Neuronal stem cell (in vitro differentiated cells): ENCODE measurements around the gene NGDN.

Experiments used
- DNase-seq: peaks from one replicate; pipeline ENCODE4 v3.0.0-alpha.2; 2013; ENCODE audit warnings: low spot score
- H2AFZ ChIP-seq: one replicate; pipeline ENCODE4 v1.6.1; 2013; ENCODE audit warnings: mild to moderate bottlenecking, low read length, inconsistent platforms
- H2AK5ac ChIP-seq: 2 replicates; pipeline ENCODE4 v1.6.1; 2013; ENCODE audit warnings: low read depth, mild to moderate bottlenecking, inconsistent platforms, low read length, moderate library complexity, mixed read lengths
- H2BK120ac ChIP-seq: 2 replicates; pipeline ENCODE4 v1.6.1; 2013; ENCODE audit warnings: low read depth, mild to moderate bottlenecking, inconsistent platforms, low read length, moderate library complexity, mixed read lengths
- H2BK12ac ChIP-seq: one replicate; pipeline ENCODE4 v1.6.1; 2013; ENCODE audit warnings: low read length, inconsistent platforms
- H2BK15ac ChIP-seq: 2 replicates; pipeline ENCODE4 v1.6.1; 2013; ENCODE audit warnings: mild to moderate bottlenecking, low read length, inconsistent platforms, mixed read lengths
- H2BK5ac ChIP-seq: one replicate; pipeline ENCODE4 v1.6.1; 2013; ENCODE audit warnings: inconsistent platforms, mild to moderate bottlenecking, low read length, moderate library complexity
- H3K14ac ChIP-seq: one replicate; pipeline ENCODE4 v1.6.1; 2013; ENCODE audit warnings: low read length, inconsistent platforms
- H3K18ac ChIP-seq: 2 replicates; pipeline ENCODE4 v1.6.1; 2013; ENCODE audit warnings: low read length, inconsistent platforms
- H3K23ac ChIP-seq: 2 replicates; pipeline ENCODE4 v1.6.1; 2013; ENCODE audit warnings: low read depth, mild to moderate bottlenecking, mixed read lengths, low read length, inconsistent platforms; ENCODE audit not compliant: poor library complexity
- H3K27ac ChIP-seq: replicated peaks from 3 replicates; pipeline ENCODE4 v1.5.1; 2013; ENCODE audit warnings: low read length, inconsistent platforms
- H3K27me3 ChIP-seq, 3 experiments: 2 replicates each; pipeline ENCODE4 v1.6.1; 2013; ENCODE audit warnings: low read length in 3 of 3, mild to moderate bottlenecking in 2 of 3, inconsistent platforms in 1 of 3, low read depth in 1 of 3, mixed read lengths in 1 of 3, moderate library complexity in 1 of 3; ENCODE audit not compliant: control insufficient read depth in 3 of 3, insufficient read depth in 3 of 3
- H3K36me3 ChIP-seq, 2 donors: replicated peaks in 1 of 2; 2 replicates each; pipeline ENCODE4 v1.6.1; 2013; ENCODE audit warnings: low read length in 2 of 2; ENCODE audit not compliant: control insufficient read depth in 2 of 2, insufficient read depth in 2 of 2
- H3K4ac ChIP-seq: 2 replicates; pipeline ENCODE4 v1.6.1; 2013; ENCODE audit warnings: inconsistent platforms, mild to moderate bottlenecking, low read length, moderate library complexity
- H3K4me1 ChIP-seq, 2 donors: 1 replicate in 1 of 2; 2 replicates in 1 of 2; pipeline ENCODE4 v1.6.1; 2013; ENCODE audit warnings: low read length in 2 of 2, low read depth in 1 of 2; ENCODE audit not compliant: control insufficient read depth in 2 of 2, insufficient read depth in 1 of 2
- H3K4me2 ChIP-seq: one replicate; pipeline ENCODE4 v1.6.1; 2013; ENCODE audit warnings: mild to moderate bottlenecking, low read length, inconsistent platforms; ENCODE audit not compliant: insufficient read depth, poor library complexity, severe bottlenecking
- H3K4me3 ChIP-seq, 2 donors: 2 replicates each; pipeline ENCODE4 v1.5.1; 2013; ENCODE audit warnings: low read length in 2 of 2, mild to moderate bottlenecking in 2 of 2, inconsistent platforms in 1 of 2, moderate library complexity in 1 of 2
- H3K79me1 ChIP-seq: one replicate; pipeline ENCODE4 v1.6.1; 2013; ENCODE audit warnings: low read depth, mild to moderate bottlenecking, inconsistent platforms, low read length, moderate library complexity
- H3K9ac ChIP-seq: one replicate; pipeline ENCODE4 v1.6.1; 2013; ENCODE audit warnings: mild to moderate bottlenecking, low read depth, low read length, inconsistent platforms; ENCODE audit not compliant: poor library complexity
- H3K9me3 ChIP-seq, 2 donors: replicated peaks in 1 of 2; 2 replicates each; pipeline versions ENCODE3 to v1.6.1; 2013; ENCODE audit warnings: low read length in 2 of 2, mild to moderate bottlenecking in 2 of 2, inconsistent platforms in 1 of 2, low read depth in 1 of 2, mixed read lengths in 1 of 2, moderate library complexity in 1 of 2; ENCODE audit not compliant: control insufficient read depth in 2 of 2, insufficient read depth in 1 of 2
- H4K8ac ChIP-seq: one replicate; pipeline ENCODE4 v1.6.1; 2013; ENCODE audit warnings: low read depth, mild to moderate bottlenecking, inconsistent platforms, low read length, moderate library complexity
- H4K91ac ChIP-seq: one replicate; pipeline ENCODE4 v1.6.1; 2013; ENCODE audit warnings: low read length, low read depth, mild to moderate bottlenecking, inconsistent platforms; ENCODE audit not compliant: poor library complexity
- WGBS, 2 donors: extraction: QIAGEN DNeasy Blood & Tissue Kit; methylation state at CpG; one replicate each; pipeline ENCODE4 v1.1.7; 2013; ENCODE audit warnings: missing lambda C conversion rate in 2 of 2, mixed read lengths in 1 of 2; ENCODE audit not compliant: insufficient read length in 2 of 2, insufficient replicate concordance in 1 of 2; ENCODE audit errors: extremely low coverage in 2 of 2; 5-methylcytosine and 5-hydroxymethylcytosine counted together

The NGDN gene

GRCh38 chr14:23478109-23478759 lies 8.7 kb downstream of the NGDN start:
- H4K91ac ChIP-seq, result no peak overlapping the region

GRCh38 chr14:23481362-23481970 lies 12.0 kb downstream of the NGDN start:
- Histone ChIP-seq H4K91ac (no peak overlapping the region), H3K4ac (no peak overlapping the region), H3K79me1 (no peaks in the 10 kb centered on the region), H3K23ac (no peak overlapping the region), H3K27me3 (no peaks in the 10 kb centered on the region), H3K18ac (no peak overlapping the region), H3K36me3 (peaks cover 13 to 35% of the 10 kb centered on the region in 2 donors), H3K4me3 (no peak overlapping the region), H2BK15ac (no peak overlapping the region), H2BK120ac (no peak overlapping the region), H3K9me3 (no peaks in the 10 kb centered on the region), H3K27ac (no peak overlapping the region), H2AFZ (no peak overlapping the region), H2AK5ac (no peak overlapping the region), H2BK5ac (no peak overlapping the region), H3K14ac (no peak overlapping the region), H2BK12ac (no peak overlapping the region), H3K9ac (no peak overlapping the region), H4K8ac (no peak overlapping the region), H3K4me1 (peaks cover 2 to 17% of the 10 kb centered on the region in 2 donors), H3K4me2 (no peak overlapping the region)
- no CpG with 5 or more reads among the region's 3 CpGs for WGBS, 2 donors
- DNase-seq, result peak; percentile 47

More at GRCh38 chr14:23478109-23478759, 8.7 kb downstream of the NGDN start:
- Histone ChIP-seq H3K4me2 (no peak overlapping the region), H3K79me1 (no peaks in the 10 kb centered on the region), H3K27me3 (no peaks in the 10 kb centered on the region), H3K9ac (no peak overlapping the region), H2BK120ac (no peak overlapping the region), H3K4ac (no peak overlapping the region), H4K8ac (no peak overlapping the region), H2BK12ac (no peak overlapping the region), H3K36me3 (peaks cover 17 to 65% of the 10 kb centered on the region in 2 donors), H3K14ac (no peak overlapping the region), H2BK15ac (no peak overlapping the region), H3K4me3 (no peak overlapping the region), H3K23ac (no peak overlapping the region), H3K18ac (no peak overlapping the region), H2BK5ac (no peak overlapping the region), H2AFZ (no peak overlapping the region), H3K4me1 (peaks cover 0 to 6% of the 10 kb centered on the region in 2 donors), H3K27ac (no peak overlapping the region), H2AK5ac (no peak overlapping the region), H3K9me3 (no peaks in the 10 kb centered on the region)
- DNase-seq, result no peak
- 100% methylated on average over 1 of the region's 5 CpGs; no CpG with 5 or more reads in 1 of the 2 donors for WGBS, 2 donors

GRCh38 chr14:23481979-23482822 lies 12.7 kb downstream of the NGDN start:
- Histone ChIP-seq H3K4me3 (no peak overlapping the region), H2BK120ac (no peak overlapping the region), H4K8ac (no peak overlapping the region), H2AK5ac (no peak overlapping the region), H3K4me1 (peaks cover 5 to 17% of the 10 kb centered on the region in 2 donors), H3K36me3 (peaks cover 10 to 28% of the 10 kb centered on the region in 2 donors), H2BK15ac (no peak overlapping the region), H3K4ac (no peak overlapping the region), H4K91ac (no peak overlapping the region), H3K23ac (no peak overlapping the region), H3K9me3 (no peaks in the 10 kb centered on the region), H3K4me2 (no peak overlapping the region), H2BK12ac (no peak overlapping the region), H2AFZ (no peak overlapping the region), H3K27me3 (no peaks in the 10 kb centered on the region), H3K14ac (no peak overlapping the region), H2BK5ac (no peak overlapping the region), H3K79me1 (no peaks in the 10 kb centered on the region), H3K27ac (no peak overlapping the region), H3K9ac (no peak overlapping the region), H3K18ac (no peak overlapping the region)
- DNase-seq, result no peak
- no CpG with 5 or more reads among the region's 7 CpGs for WGBS, 2 donors

- Histone ChIP-seq H3K27ac (no peak overlapping the region), H3K9me3 (no peaks in the 10 kb centered on the region), H3K4me1 (peaks cover 5 to 17% of the 10 kb centered on the region in 2 donors), H3K14ac (no peak overlapping the region), H2AFZ (no peak overlapping the region), H3K4me2 (no peak overlapping the region), H3K79me1 (no peaks in the 10 kb centered on the region), H3K36me3 (peaks cover 4 to 22% of the 10 kb centered on the region in 2 donors), H2BK5ac (no peak overlapping the region), H3K27me3 (no peaks in the 10 kb centered on the region), H3K4me3 (no peak overlapping the region), H3K4ac (no peak overlapping the region), H4K8ac (no peak overlapping the region), H2BK12ac (no peak overlapping the region), H3K23ac (no peak overlapping the region), H2AK5ac (no peak overlapping the region), H3K9ac (no peak overlapping the region), H2BK120ac (no peak overlapping the region), H2BK15ac (no peak overlapping the region), H4K91ac (no peak overlapping the region), H3K18ac (no peak overlapping the region)
- no peak for DNase-seq
These were observed 13.3 kb downstream of the NGDN start for GRCh38 chr14:23482823-23483148.
